Measurements from ENCODE around the gene TFEC.
"Not testable (repeated sequence)": the region's sequence is repeated elsewhere in the genome, so short reads cannot be mapped to it uniquely, and the experiment has no call there.

TFEC gene

DNA sequence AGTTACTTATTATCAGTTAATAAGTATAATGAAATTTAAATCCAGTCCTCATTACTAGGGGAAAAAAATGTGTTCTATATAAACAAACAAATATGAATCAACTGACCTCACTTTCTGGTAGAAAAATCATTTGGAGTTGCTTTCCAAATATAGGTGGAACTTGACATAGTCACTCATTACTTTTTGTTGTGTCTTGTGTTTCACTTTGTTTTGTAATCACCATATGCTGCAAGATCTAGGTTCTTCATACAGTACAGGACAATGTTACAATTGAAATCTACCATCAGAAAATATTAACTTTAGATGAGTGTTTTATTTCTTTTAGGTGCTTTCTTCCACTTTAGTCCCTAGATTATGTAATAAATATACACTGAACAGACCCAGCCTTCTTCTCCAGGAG, 16.9 kb downstream of the TFEC start:
- H3K18ac ChIP-seq (ENCODE audit: low read length), result no peak overlapping the region
- no peak overlapping the region for H3K9ac ChIP-seq (ENCODE audit: low read length)
- H3K23ac ChIP-seq (ENCODE audit: low read length), result no peak overlapping the region
- no peak overlapping the region for H3K56ac ChIP-seq (ENCODE audit: low read length)
- H2BK5ac ChIP-seq (ENCODE audit: low read length), result no peak overlapping the region
- H2BK15ac ChIP-seq (replicated peaks; ENCODE audit: low read depth), result no peak overlapping the region
- no peak overlapping the region for H4K5ac ChIP-seq (ENCODE audit: low read length)
- no peak overlapping the region for H3K4me2 ChIP-seq (ENCODE audit: low read length)
- H4K8ac ChIP-seq (ENCODE audit: low read depth, low read length), result no peak overlapping the region
- H3K79me1 ChIP-seq (ENCODE audit: low read length), result no peaks in the 10 kb centered on the region
- no peak overlapping the region for H2AK5ac ChIP-seq (ENCODE audit: low read length)
- H3K4me1 ChIP-seq (ENCODE audit: control insufficient read depth, low read depth, low read length), result no peaks in the 10 kb centered on the region
- H3K36me3 ChIP-seq (ENCODE audit: control insufficient read depth, insufficient read depth, low read length), result no peaks in the 10 kb centered on the region
- no peak overlapping the region for H3K4ac ChIP-seq (ENCODE audit: low read depth, low read length)
- H3K4me3 ChIP-seq (ENCODE audit: low read length), result no peak overlapping the region
- no peak for DNase-seq
- H2BK120ac ChIP-seq (ENCODE audit: low read depth, low read length), result no peak overlapping the region
- H3K27me3 ChIP-seq (ENCODE audit: insufficient read depth, low read length, poor library complexity), result no peaks in the 10 kb centered on the region
- no peak overlapping the region for H3K27ac ChIP-seq (ENCODE audit: low read depth, low read length)
- no peaks in the 10 kb centered on the region for H3K79me2 ChIP-seq (ENCODE audit: control insufficient read depth, insufficient read depth, low read length)

GRCh38 chr7:116011584-116011983, 19.0 kb downstream of the TFEC start:
- no peak overlapping the region for H2BK120ac ChIP-seq (ENCODE audit: low read depth, low read length)
- no peaks in the 10 kb centered on the region for H3K27me3 ChIP-seq (ENCODE audit: insufficient read depth, low read length, poor library complexity)
- H3K79me2 ChIP-seq (ENCODE audit: control insufficient read depth, insufficient read depth, low read length), result no peaks in the 10 kb centered on the region
- no peak overlapping the region for H3K4ac ChIP-seq (ENCODE audit: low read depth, low read length)
- H2BK5ac ChIP-seq (ENCODE audit: low read length), result no peak overlapping the region
- H3K79me1 ChIP-seq (ENCODE audit: low read length), result no peaks in the 10 kb centered on the region
- H2AK5ac ChIP-seq (ENCODE audit: low read length), result no peak overlapping the region
- no peak overlapping the region for H3K56ac ChIP-seq (ENCODE audit: low read length)
- H2BK15ac ChIP-seq (replicated peaks; ENCODE audit: low read depth), result no peak overlapping the region
- H3K27ac ChIP-seq (ENCODE audit: low read depth, low read length), result no peak overlapping the region
- H4K8ac ChIP-seq (ENCODE audit: low read depth, low read length), result no peak overlapping the region
- no peak for DNase-seq
- H3K23ac ChIP-seq (ENCODE audit: low read length), result no peak overlapping the region
- no CpG with 5 or more reads among the region's 1 CpG for WGBS (ENCODE audit: extremely low coverage, insufficient coverage, low lambda C conversion rate)
- no peak overlapping the region for H4K5ac ChIP-seq (ENCODE audit: low read length)
- no peak overlapping the region for H3K9ac ChIP-seq (ENCODE audit: low read length)
- H3K4me3 ChIP-seq (ENCODE audit: low read length), result no peak overlapping the region
- H3K36me3 ChIP-seq (ENCODE audit: control insufficient read depth, insufficient read depth, low read length), result no peaks in the 10 kb centered on the region
- H3K4me1 ChIP-seq (ENCODE audit: control insufficient read depth, low read depth, low read length), result no peaks in the 10 kb centered on the region
- H3K18ac ChIP-seq (ENCODE audit: low read length), result no peak overlapping the region
- H3K4me2 ChIP-seq (ENCODE audit: low read length), result no peak overlapping the region

DNA sequence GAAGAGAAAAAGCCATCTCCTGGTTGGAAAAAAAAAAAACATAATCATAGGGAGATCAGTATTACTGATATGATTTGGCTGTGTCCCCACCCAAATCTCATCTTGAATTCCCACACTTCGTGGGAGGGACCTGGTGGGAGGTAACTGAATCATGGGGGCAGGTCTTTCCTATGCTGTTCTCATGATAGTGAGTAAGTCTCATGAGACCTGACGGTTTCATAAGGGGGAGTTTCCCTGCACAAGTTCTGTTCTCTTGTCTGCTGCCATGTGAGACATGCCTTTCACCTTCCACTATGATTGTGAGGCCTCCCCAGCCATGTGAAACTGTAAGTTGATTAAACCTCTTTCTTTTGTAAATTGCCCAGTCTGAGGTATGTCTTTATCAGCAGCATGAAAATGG, 25.8 kb downstream of the TFEC start:
- H2BK120ac ChIP-seq (ENCODE audit: low read depth, low read length); H3K79me1 ChIP-seq (ENCODE audit: low read length); H3K56ac ChIP-seq (ENCODE audit: low read length); H3K36me3 ChIP-seq (ENCODE audit: control insufficient read depth, insufficient read depth, low read length); H3K27ac ChIP-seq (ENCODE audit: low read depth, low read length); H3K9ac ChIP-seq (ENCODE audit: low read length); H2BK5ac ChIP-seq (ENCODE audit: low read length); H2BK15ac ChIP-seq (replicated peaks; ENCODE audit: low read depth); H3K18ac ChIP-seq (ENCODE audit: low read length); H3K4me1 ChIP-seq (ENCODE audit: control insufficient read depth, low read depth, low read length); H3K27me3 ChIP-seq (ENCODE audit: insufficient read depth, low read length, poor library complexity); DNase-seq; H3K4me2 ChIP-seq (ENCODE audit: low read length); H3K79me2 ChIP-seq (ENCODE audit: control insufficient read depth, insufficient read depth, low read length); H2AK5ac ChIP-seq (ENCODE audit: low read length); H3K4me3 ChIP-seq (ENCODE audit: low read length); H4K8ac ChIP-seq (ENCODE audit: low read depth, low read length); H3K23ac ChIP-seq (ENCODE audit: low read length); H3K4ac ChIP-seq (ENCODE audit: low read depth, low read length); H4K5ac ChIP-seq (ENCODE audit: low read length): not testable (repeated sequence)
- WGBS (ENCODE audit: extremely low coverage, insufficient coverage, low lambda C conversion rate), result no CpG with 5 or more reads among the region's 2 CpGs

DNA sequence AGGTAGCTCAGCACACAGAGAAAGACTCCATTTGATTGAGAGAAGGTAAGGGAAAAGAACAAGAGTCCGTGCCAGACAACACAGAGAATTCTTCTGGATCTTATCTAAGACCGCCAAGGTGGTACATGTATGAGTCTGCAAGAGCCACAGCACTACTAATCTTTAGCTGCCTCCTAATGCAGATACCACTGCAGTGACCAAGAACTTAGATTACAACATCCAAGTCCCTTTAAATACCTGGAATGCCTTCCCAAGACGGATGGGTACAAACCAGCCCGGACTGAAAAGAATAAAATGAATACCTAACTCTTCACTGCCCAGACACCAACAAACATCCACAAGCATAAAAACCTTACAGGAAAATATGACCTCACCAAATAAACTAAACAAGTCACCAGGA, 33.3 kb downstream of the TFEC start:
- Histone ChIP-seq H4K8ac (ENCODE audit: low read depth, low read length) (no peak overlapping the region), H3K4me1 (ENCODE audit: control insufficient read depth, low read depth, low read length) (no peaks in the 10 kb centered on the region), H3K79me1 (ENCODE audit: low read length) (no peaks in the 10 kb centered on the region), H3K79me2 (ENCODE audit: control insufficient read depth, insufficient read depth, low read length) (no peaks in the 10 kb centered on the region), H3K23ac (ENCODE audit: low read length) (no peak overlapping the region), H2AK5ac (ENCODE audit: low read length) (no peak overlapping the region), H3K27ac (ENCODE audit: low read depth, low read length) (no peak overlapping the region), H3K18ac (ENCODE audit: low read length) (no peak overlapping the region), H3K4me2 (ENCODE audit: low read length) (no peak overlapping the region), H2BK15ac (replicated peaks; ENCODE audit: low read depth) (no peak overlapping the region), H3K9ac (ENCODE audit: low read length) (no peak overlapping the region), H3K56ac (ENCODE audit: low read length) (no peak overlapping the region), H2BK5ac (ENCODE audit: low read length) (no peak overlapping the region), H4K5ac (ENCODE audit: low read length) (no peak overlapping the region), H3K36me3 (ENCODE audit: control insufficient read depth, insufficient read depth, low read length) (no peaks in the 10 kb centered on the region), H2BK120ac (ENCODE audit: low read depth, low read length) (no peak overlapping the region), H3K27me3 (ENCODE audit: insufficient read depth, low read length, poor library complexity) (no peaks in the 10 kb centered on the region), H3K4me3 (ENCODE audit: low read length) (no peak overlapping the region), H3K4ac (ENCODE audit: low read depth, low read length) (no peak overlapping the region)
- peak; percentile 19 for DNase-seq
- WGBS (ENCODE audit: extremely low coverage, insufficient coverage, low lambda C conversion rate), result no CpG with 5 or more reads among the region's 4 CpGs

GRCh38 chr7:115995701-115996100, 34.9 kb downstream of the TFEC start:
- Histone ChIP-seq H3K27me3 (ENCODE audit: insufficient read depth, low read length, poor library complexity) (no peaks in the 10 kb centered on the region), H4K8ac (ENCODE audit: low read depth, low read length) (no peak overlapping the region), H2BK15ac (replicated peaks; ENCODE audit: low read depth) (no peak overlapping the region), H4K5ac (ENCODE audit: low read length) (no peak overlapping the region), H3K4me1 (ENCODE audit: control insufficient read depth, low read depth, low read length) (no peaks in the 10 kb centered on the region), H2BK120ac (ENCODE audit: low read depth, low read length) (no peak overlapping the region), H2BK5ac (ENCODE audit: low read length) (no peak overlapping the region), H3K4ac (ENCODE audit: low read depth, low read length) (no peak overlapping the region), H3K23ac (ENCODE audit: low read length) (no peak overlapping the region), H3K79me1 (ENCODE audit: low read length) (no peaks in the 10 kb centered on the region), H3K4me3 (ENCODE audit: low read length) (no peak overlapping the region), H3K27ac (ENCODE audit: low read depth, low read length) (no peak overlapping the region), H3K79me2 (ENCODE audit: control insufficient read depth, insufficient read depth, low read length) (no peaks in the 10 kb centered on the region), H2AK5ac (ENCODE audit: low read length) (no peak overlapping the region), H3K4me2 (ENCODE audit: low read length) (no peak overlapping the region), H3K9ac (ENCODE audit: low read length) (no peak overlapping the region), H3K36me3 (ENCODE audit: control insufficient read depth, insufficient read depth, low read length) (no peaks in the 10 kb centered on the region), H3K56ac (ENCODE audit: low read length) (no peak overlapping the region), H3K18ac (ENCODE audit: low read length) (no peak overlapping the region)
- WGBS (ENCODE audit: extremely low coverage, insufficient coverage, low lambda C conversion rate), result no CpG with 5 or more reads among the region's 6 CpGs
- DNase-seq, result no peak

- H3K4ac ChIP-seq (ENCODE audit: low read depth, low read length), result no peak overlapping the region
- H2BK15ac ChIP-seq (replicated peaks; ENCODE audit: low read depth), result no peak overlapping the region
These were observed 42.2 kb downstream of the TFEC start for GRCh38 chr7:115988401-115988800.

More at GRCh38 chr7:115988401-115988800, 42.2 kb downstream of the TFEC start:
- H3K23ac ChIP-seq (ENCODE audit: low read length), result no peak overlapping the region
- H3K79me1 ChIP-seq (ENCODE audit: low read length), result no peaks in the 10 kb centered on the region
- H3K4me2 ChIP-seq (ENCODE audit: low read length), result no peak overlapping the region
- no peak overlapping the region for H4K5ac ChIP-seq (ENCODE audit: low read length)
- no peak overlapping the region for H4K8ac ChIP-seq (ENCODE audit: low read depth, low read length)
- H2AK5ac ChIP-seq (ENCODE audit: low read length), result no peak overlapping the region
- no peak overlapping the region for H3K9ac ChIP-seq (ENCODE audit: low read length)
- no peak for DNase-seq
- H2BK120ac ChIP-seq (ENCODE audit: low read depth, low read length), result no peak overlapping the region
- H3K27ac ChIP-seq (ENCODE audit: low read depth, low read length), result no peak overlapping the region
- H3K36me3 ChIP-seq (ENCODE audit: control insufficient read depth, insufficient read depth, low read length), result no peaks in the 10 kb centered on the region
- H3K4me1 ChIP-seq (ENCODE audit: control insufficient read depth, low read depth, low read length), result no peaks in the 10 kb centered on the region
- H3K18ac ChIP-seq (ENCODE audit: low read length), result no peak overlapping the region
- H3K79me2 ChIP-seq (ENCODE audit: control insufficient read depth, insufficient read depth, low read length), result no peaks in the 10 kb centered on the region
- H3K27me3 ChIP-seq (ENCODE audit: insufficient read depth, low read length, poor library complexity), result no peaks in the 10 kb centered on the region
- H3K4me3 ChIP-seq (ENCODE audit: low read length), result no peak overlapping the region
- no peak overlapping the region for H2BK5ac ChIP-seq (ENCODE audit: low read length)
- H3K56ac ChIP-seq (ENCODE audit: low read length), result no peak overlapping the region
